LNCAP (cell line): ENCODE measurements around the gene GNAL.

ENCODE experiments used
- CTCF ChIP-seq: fragments of 450-650 bp; IDR thresholded peaks from 2 replicates; pipeline ENCODE4 v1.5.1; 2017; ENCODE audit warnings: mild to moderate bottlenecking

The GNAL gene

GRCh38 chr18:11657554-11657953, 31.5 kb upstream of the GNAL start:
- no peak for TF ChIP-seq CTCF

- no peak for TF ChIP-seq CTCF
These were observed 31.0 kb upstream of the GNAL start for GRCh38 chr18:11658019-11658418.

- no peak for TF ChIP-seq CTCF
These were observed 30.1 kb upstream of the GNAL start for GRCh38 chr18:11658989-11659388.

- TF ChIP-seq CTCF: no peak
These were observed 28.4 kb upstream of the GNAL start for GRCh38 chr18:11660691-11661090.

- no peak for TF ChIP-seq CTCF
These were observed 27.6 kb upstream of the GNAL start for GRCh38 chr18:11661430-11661829.

GRCh38 chr18:11663439-11664029, 25.5 kb upstream of the GNAL start:
- no peak for TF ChIP-seq CTCF

- no peak for TF ChIP-seq CTCF
These were observed 24.8 kb upstream of the GNAL start for GRCh38 chr18:11664286-11664685.

GRCh38 chr18:11665146-11665545, 23.9 kb upstream of the GNAL start:
- no peak for TF ChIP-seq CTCF
